ENCODE results near the gene RRP15.

RRP15 gene

DNA sequence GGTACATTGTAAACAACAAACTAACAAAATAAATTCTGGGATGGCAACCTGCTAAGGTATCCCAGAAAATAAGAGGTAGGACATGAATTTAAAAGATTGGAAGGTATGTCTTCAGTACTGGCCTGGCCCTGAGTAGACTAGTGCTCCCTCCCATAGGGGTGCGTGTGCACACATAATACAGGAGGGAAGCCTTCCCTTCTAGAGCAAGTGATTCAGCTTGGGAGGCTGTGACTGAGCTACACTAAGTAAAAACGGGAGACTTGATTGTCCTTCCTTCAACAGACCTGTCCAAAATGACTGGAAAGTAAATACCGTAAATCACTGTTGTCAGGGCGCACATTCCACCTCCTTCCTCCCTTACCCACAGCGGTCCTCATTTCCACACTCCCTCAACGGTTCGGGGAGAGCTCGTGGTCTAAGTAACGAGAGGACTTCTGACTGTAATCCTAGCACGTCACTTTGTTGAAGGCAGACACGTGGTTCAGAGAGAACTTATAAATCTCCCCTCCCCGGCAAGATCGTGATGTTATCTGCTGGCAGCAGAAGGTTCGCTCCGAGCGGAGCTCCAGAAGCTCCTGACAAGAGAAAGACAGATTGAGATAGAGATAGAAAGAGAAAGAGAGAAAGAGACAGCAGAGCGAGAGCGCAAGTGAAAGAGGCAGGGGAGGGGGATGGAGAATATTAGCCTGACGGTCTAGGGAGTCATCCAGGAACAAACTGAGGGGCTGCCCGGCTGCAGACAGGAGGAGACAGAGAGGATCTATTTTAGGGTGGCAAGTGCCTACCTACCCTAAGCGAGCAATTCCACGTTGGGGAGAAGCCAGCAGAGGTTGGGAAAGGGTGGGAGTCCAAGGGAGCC, 60.0 kb downstream of the RRP15 start, which contains the start of gene TGFB2:
Gene TGFB2 (plus strand): TSS at position 523 of the 859 bp plus-strand sequence. CDS start 1,366 bp downstream, outside the sequence.
- H3K9me3 ChIP-seq (ENCODE audit: insufficient read depth, low read depth, low read length): no peaks in the 10 kb centered on the region
- peaks cover 15% of the 10 kb centered on the region; the same call in 1 of the 2 replicates for H3K4me1 ChIP-seq (ENCODE audit: insufficient read depth, low read length)
- H3K9ac ChIP-seq (ENCODE audit: low read depth, low read length): peak within 1 kb of the TSS; percentile 35; the same call in 1 of the 2 replicates
- peak within 1 kb of the TSS; percentile 75 for H3K4me3 ChIP-seq (ENCODE audit: low read length)
- no peak within 1 kb of the TSS for H3K27ac ChIP-seq (ENCODE audit: low read length)
- no peaks in the 10 kb centered on the region for H3K36me3 ChIP-seq (ENCODE audit: insufficient read depth, low read depth, low read length)
- H3K27me3 ChIP-seq (ENCODE audit: insufficient read depth, low read length): peaks cover 50% of the 10 kb centered on the region

- no peak overlapping the region for H3K27ac ChIP-seq (ENCODE audit: low read length)
- peaks cover 50% of the 10 kb centered on the region for H3K27me3 ChIP-seq (ENCODE audit: insufficient read depth, low read length)
- H3K9ac ChIP-seq (ENCODE audit: low read depth, low read length): peak overlapping the region; percentile 35; the same call in 1 of the 2 replicates
Measured at GRCh38 chr1:218345673-218346390, 60.7 kb downstream of the RRP15 start.

GRCh38 chr1:218346391-218347204, 61.5 kb downstream of the RRP15 start:
- H3K27ac ChIP-seq (ENCODE audit: low read length): no peak overlapping the region
- H3K9ac ChIP-seq (ENCODE audit: low read depth, low read length): peak overlapping the region; percentile 35; the same call in 1 of the 2 replicates

More at GRCh38 chr1:218345673-218346390, 60.7 kb downstream of the RRP15 start:
- Histone ChIP-seq H3K4me3 (ENCODE audit: low read length) (peak overlapping the region; percentile 75), H3K4me1 (ENCODE audit: insufficient read depth, low read length) (peaks cover 11% of the 10 kb centered on the region; the same call in 1 of the 2 replicates), H3K9me3 (ENCODE audit: insufficient read depth, low read depth, low read length) (no peaks in the 10 kb centered on the region), H3K36me3 (ENCODE audit: insufficient read depth, low read depth, low read length) (no peaks in the 10 kb centered on the region)

GRCh38 chr1:218347336-218347722, 62.2 kb downstream of the RRP15 start:
- Histone ChIP-seq H3K4me3 (ENCODE audit: low read length) (peak overlapping the region; percentile 75), H3K9me3 (ENCODE audit: insufficient read depth, low read depth, low read length) (no peaks in the 10 kb centered on the region), H3K27ac (ENCODE audit: low read length) (no peak overlapping the region), H3K27me3 (ENCODE audit: insufficient read depth, low read length) (peaks cover 50% of the 10 kb centered on the region), H3K4me1 (ENCODE audit: insufficient read depth, low read length) (peaks cover 14% of the 10 kb centered on the region; the same call in 1 of the 2 replicates), H3K36me3 (ENCODE audit: insufficient read depth, low read depth, low read length) (no peaks in the 10 kb centered on the region), H3K9ac (ENCODE audit: low read depth, low read length) (peak overlapping the region; percentile 72; the same call in 1 of the 2 replicates)

More at GRCh38 chr1:218346391-218347204, 61.5 kb downstream of the RRP15 start:
- H3K36me3 ChIP-seq (ENCODE audit: insufficient read depth, low read depth, low read length): no peaks in the 10 kb centered on the region
- peaks cover 14% of the 10 kb centered on the region; the same call in 1 of the 2 replicates for H3K4me1 ChIP-seq (ENCODE audit: insufficient read depth, low read length)
- H3K4me3 ChIP-seq (ENCODE audit: low read length): peak overlapping the region; percentile 75
- peaks cover 50% of the 10 kb centered on the region for H3K27me3 ChIP-seq (ENCODE audit: insufficient read depth, low read length)
- H3K9me3 ChIP-seq (ENCODE audit: insufficient read depth, low read depth, low read length): no peaks in the 10 kb centered on the region

DNA sequence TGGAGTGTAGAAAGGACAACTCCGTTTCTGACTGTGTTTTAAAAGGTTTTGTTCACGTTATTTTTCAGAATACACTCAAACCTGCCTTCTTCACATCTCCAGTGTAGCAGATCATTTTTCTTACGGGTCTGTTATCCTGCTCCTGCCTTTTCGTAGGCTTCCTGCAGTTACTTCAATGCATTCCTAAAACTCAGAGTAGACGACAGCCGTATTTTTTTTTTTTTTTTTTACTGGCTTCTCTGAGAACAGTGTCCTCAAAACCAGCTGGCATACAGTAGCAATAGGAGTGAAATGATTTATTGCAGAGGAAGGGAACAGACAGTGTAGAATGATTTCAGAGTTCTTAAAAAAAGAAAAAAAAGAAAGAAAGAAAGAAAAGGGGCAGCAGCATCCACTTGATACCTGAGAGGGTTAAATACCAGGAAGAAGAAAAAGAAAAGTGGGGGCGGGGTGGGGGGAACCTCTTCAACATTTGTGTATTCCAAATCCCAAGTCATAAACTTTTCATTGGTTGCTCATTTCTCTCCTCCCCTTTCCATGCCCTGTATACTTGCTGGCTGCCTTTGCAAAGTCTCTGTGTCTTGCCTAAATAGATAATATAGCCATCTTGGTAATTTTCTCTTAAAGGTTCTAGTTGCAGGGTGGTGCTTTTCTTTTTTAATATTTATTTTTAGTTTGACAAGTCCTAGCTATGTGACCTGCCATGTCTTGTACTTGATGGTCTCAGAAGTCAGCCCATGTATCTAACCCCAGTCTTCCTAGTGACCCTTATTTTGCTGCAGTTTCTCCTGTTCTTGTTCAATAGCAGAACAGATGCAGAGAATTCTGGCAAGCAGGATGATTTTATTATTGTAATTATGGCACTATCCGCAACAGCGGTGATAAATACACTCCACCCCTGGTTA, 62.9 kb downstream of the RRP15 start:
- Histone ChIP-seq H3K9ac (ENCODE audit: low read depth, low read length) (peak overlapping the region; percentile 72; the same call in 1 of the 2 replicates), H3K4me3 (ENCODE audit: low read length) (peak overlapping the region; percentile 75)

DNA sequence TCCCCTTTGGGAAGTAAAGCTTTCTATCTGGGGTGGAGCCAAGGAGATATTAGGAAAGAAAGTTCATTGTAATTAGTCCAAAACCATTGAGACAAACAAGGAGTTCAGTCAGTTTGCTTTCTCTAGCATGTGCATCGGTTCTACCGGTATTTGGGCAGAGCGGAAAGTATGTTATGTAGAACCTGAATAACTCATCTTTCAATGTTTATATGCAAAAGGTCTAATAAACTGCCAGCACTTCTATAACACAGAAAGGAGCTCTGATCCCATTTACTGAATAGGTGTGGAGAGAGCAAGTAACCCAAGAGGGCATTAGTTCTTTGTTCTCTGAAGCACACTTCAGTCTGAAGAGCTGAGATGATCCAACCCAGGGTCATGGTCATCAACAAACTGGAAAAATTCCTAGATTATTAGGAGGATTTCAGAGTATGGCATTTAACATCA, 63.6 kb downstream of the RRP15 start:
- peaks cover 43% of the 10 kb centered on the region for H3K27me3 ChIP-seq (ENCODE audit: insufficient read depth, low read length)
- peak overlapping the region; percentile 5; the same call in 1 of the 2 replicates for H3K4me3 ChIP-seq (ENCODE audit: low read length)
- H3K9me3 ChIP-seq (ENCODE audit: insufficient read depth, low read depth, low read length): no peaks in the 10 kb centered on the region
- H3K9ac ChIP-seq (ENCODE audit: low read depth, low read length): no peak overlapping the region
- no peaks in the 10 kb centered on the region for H3K36me3 ChIP-seq (ENCODE audit: insufficient read depth, low read depth, low read length)
- H3K4me1 ChIP-seq (ENCODE audit: insufficient read depth, low read length): peaks cover 14% of the 10 kb centered on the region; the same call in 1 of the 2 replicates
- no peak overlapping the region for H3K27ac ChIP-seq (ENCODE audit: low read length)

More for the DNA sequence above, 62.9 kb downstream of the RRP15 start:
- Histone ChIP-seq H3K27ac (ENCODE audit: low read length) (no peak overlapping the region), H3K9me3 (ENCODE audit: insufficient read depth, low read depth, low read length) (no peaks in the 10 kb centered on the region), H3K27me3 (ENCODE audit: insufficient read depth, low read length) (peaks cover 50% of the 10 kb centered on the region), H3K36me3 (ENCODE audit: insufficient read depth, low read depth, low read length) (no peaks in the 10 kb centered on the region), H3K4me1 (ENCODE audit: insufficient read depth, low read length) (peaks cover 14% of the 10 kb centered on the region; the same call in 1 of the 2 replicates)

- no peak overlapping the region for H3K9ac ChIP-seq (ENCODE audit: low read depth, low read length)
- no peak overlapping the region for H3K27ac ChIP-seq (ENCODE audit: low read length)
- peaks cover 35% of the 10 kb centered on the region for H3K27me3 ChIP-seq (ENCODE audit: insufficient read depth, low read length)
- H3K4me3 ChIP-seq (ENCODE audit: low read length): no peak overlapping the region
- H3K4me1 ChIP-seq (ENCODE audit: insufficient read depth, low read length): peaks cover 14% of the 10 kb centered on the region; the same call in 1 of the 2 replicates
- no peaks in the 10 kb centered on the region for H3K36me3 ChIP-seq (ENCODE audit: insufficient read depth, low read depth, low read length)
- H3K9me3 ChIP-seq (ENCODE audit: insufficient read depth, low read depth, low read length): no peaks in the 10 kb centered on the region
Measured at GRCh38 chr1:218349348-218350034, 64.4 kb downstream of the RRP15 start.

- Histone ChIP-seq H3K27ac (ENCODE audit: low read length) (no peak overlapping the region), H3K36me3 (ENCODE audit: insufficient read depth, low read depth, low read length) (no peaks in the 10 kb centered on the region), H3K4me3 (ENCODE audit: low read length) (no peak overlapping the region), H3K9ac (ENCODE audit: low read depth, low read length) (no peak overlapping the region), H3K4me1 (ENCODE audit: insufficient read depth, low read length) (peaks cover 11% of the 10 kb centered on the region; the same call in 1 of the 2 replicates), H3K9me3 (ENCODE audit: insufficient read depth, low read depth, low read length) (no peaks in the 10 kb centered on the region), H3K27me3 (ENCODE audit: insufficient read depth, low read length) (peaks cover 29% of the 10 kb centered on the region)
Measured at GRCh38 chr1:218350035-218350525, 65.0 kb downstream of the RRP15 start.

GRCh38 chr1:218350801-218351266, 65.7 kb downstream of the RRP15 start:
- Histone ChIP-seq H3K36me3 (ENCODE audit: insufficient read depth, low read depth, low read length) (no peaks in the 10 kb centered on the region), H3K9me3 (ENCODE audit: insufficient read depth, low read depth, low read length) (no peaks in the 10 kb centered on the region), H3K27ac (ENCODE audit: low read length) (no peak overlapping the region), H3K4me1 (ENCODE audit: insufficient read depth, low read length) (peaks cover 13% of the 10 kb centered on the region; the same call in 1 of the 2 replicates), H3K27me3 (ENCODE audit: insufficient read depth, low read length) (peaks cover 21% of the 10 kb centered on the region), H3K4me3 (ENCODE audit: low read length) (no peak overlapping the region), H3K9ac (ENCODE audit: low read depth, low read length) (no peak overlapping the region)
